A172 (cell line): ENCODE results near the gene CCDC148. TPM values are rescaled to one million over a fixed set of nuclear protein-coding genes. Genes with fewer than 3 reads are reported as not detected.
"Not testable (repeated sequence)": the region's sequence is repeated elsewhere in the genome, so short reads cannot be mapped to it uniquely, and the experiment has no call there.

Source experiments
- DNase-seq: peaks from one replicate; pipeline ENCODE4 v3.0.0-alpha.2; 2015; ENCODE audit warnings: low spot score
- total RNA-seq: library from RNA; depleted of rRNA; stranded (reverse); fragments of >200 nt; shearing (Covaris generic); gene quantifications from 2 replicates; pipeline ENCODE4 v1.2.3, GENCODE V29; 2014

Gene CCDC148
- total RNA-seq, 1 experiment from 2014 or later, result 0.90 TPM

- DNase-seq, result no peak
Measured at GRCh38 chr2:158291544-158292180, 164.9 kb downstream of the CCDC148 start.

GRCh38 chr2:158290225-158290624 is 166.3 kb downstream of the CCDC148 start:
- DNase-seq, result no peak

- no peak for DNase-seq
Measured at GRCh38 chr2:158276619-158277471, 179.7 kb downstream of the CCDC148 start.

GRCh38 chr2:158273791-158274190 is 182.8 kb downstream of the CCDC148 start:
- DNase-seq, result no peak

GRCh38 chr2:158270536-158270935 is 186.0 kb downstream of the CCDC148 start:
- DNase-seq, result no peak

GRCh38 chr2:158269143-158269542 is 187.4 kb downstream of the CCDC148 start:
- no peak for DNase-seq

GRCh38 chr2:158266111-158266510 is 190.4 kb downstream of the CCDC148 start:
- DNase-seq, result no peak

GRCh38 chr2:158255257-158255656 is 201.3 kb downstream of the CCDC148 start:
- no peak for DNase-seq

- no peak for DNase-seq
Measured at GRCh38 chr2:158253170-158253569, 203.4 kb downstream of the CCDC148 start.

GRCh38 chr2:158251356-158251755 is 205.2 kb downstream of the CCDC148 start:
- DNase-seq, result no peak

- DNase-seq, result no peak
Measured at GRCh38 chr2:158243392-158243791, 213.2 kb downstream of the CCDC148 start.

GRCh38 chr2:158242280-158242679 is 214.3 kb downstream of the CCDC148 start:
- no peak for DNase-seq

- no peak for DNase-seq
Measured at GRCh38 chr2:158240975-158241374, 215.6 kb downstream of the CCDC148 start.

GRCh38 chr2:158239271-158239670 is 217.3 kb downstream of the CCDC148 start:
- DNase-seq, result no peak

GRCh38 chr2:158234497-158234896 is 222.1 kb downstream of the CCDC148 start:
- no peak for DNase-seq

GRCh38 chr2:158232476-158232875 is 224.1 kb downstream of the CCDC148 start:
- DNase-seq, result peak; percentile 78

- DNase-seq, result no peak
Measured at GRCh38 chr2:158228943-158229508, 227.5 kb downstream of the CCDC148 start.

- not testable (repeated sequence) for DNase-seq
Measured at GRCh38 chr2:158223066-158223465, 233.5 kb downstream of the CCDC148 start.

- DNase-seq, result no peak
Measured at GRCh38 chr2:158221063-158222020, 235.2 kb downstream of the CCDC148 start.

GRCh38 chr2:158217593-158217992 is 239.0 kb downstream of the CCDC148 start:
- DNase-seq, result no peak

GRCh38 chr2:158214431-158214830 is 242.1 kb downstream of the CCDC148 start:
- DNase-seq, result peak; percentile 57

- DNase-seq, result no peak
Measured at GRCh38 chr2:158213773-158214172, 242.8 kb downstream of the CCDC148 start.
